PC-9 (cell line): Measurements from ENCODE around the gene MAP2K4.

Experiments used
- EZH2 ChIP-seq: fragments of 200-600 bp; sonication (generic); IDR thresholded peaks from 2 replicates; pipeline ENCODE4 v1.8.0; 2017; ENCODE audit warnings: antibody characterized with exemption, low read depth
- TF ChIP-seq, protein P1 (sequence below): fragments of 200-600 bp; sonication (generic); conservative IDR thresholded peaks from 2 replicates; pipeline ENCODE4 v1.6.1; 2017; ENCODE audit warnings: mixed run types, antibody characterized with exemption, mild to moderate bottlenecking, moderate library complexity

DNA sequence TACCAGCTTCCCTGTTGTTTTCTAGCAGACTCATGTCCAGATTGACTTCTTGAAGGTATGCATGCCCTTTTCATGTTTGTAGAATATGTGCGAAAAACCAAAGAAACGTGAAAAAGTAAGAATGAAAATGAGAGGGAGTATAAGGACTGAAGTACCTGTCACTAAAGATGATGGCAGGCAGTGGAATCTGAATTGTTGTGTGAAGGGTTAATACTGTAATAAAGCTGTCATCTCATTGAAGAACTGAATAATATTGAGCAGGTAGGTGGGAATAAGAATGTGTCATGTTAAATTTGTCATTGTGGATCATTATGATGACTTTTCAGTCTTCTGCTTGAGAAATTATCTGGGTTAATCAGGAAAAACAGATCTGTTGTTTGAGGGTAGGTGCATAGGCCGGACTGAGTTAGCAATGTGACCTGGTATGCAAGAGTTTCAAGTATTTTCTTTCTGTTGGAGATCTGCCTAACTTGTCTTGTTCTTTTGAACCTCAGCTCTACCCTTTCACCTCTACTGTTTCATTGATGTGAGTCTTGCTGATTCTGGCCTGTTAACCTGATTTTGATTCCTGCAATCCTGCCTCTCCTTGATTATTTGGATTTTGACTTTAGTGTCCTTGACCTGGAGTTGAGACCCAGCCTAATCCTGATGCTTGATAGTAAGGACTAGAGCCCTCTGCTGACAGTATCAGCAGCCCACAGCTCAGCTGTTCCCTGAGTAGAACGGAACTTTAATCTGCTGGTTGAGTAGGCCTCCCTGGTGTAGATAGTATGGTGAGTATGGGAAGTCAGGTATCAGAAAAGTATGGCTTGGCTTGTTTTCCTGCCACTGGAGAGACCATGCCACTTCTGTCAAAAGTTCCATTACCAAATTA, 64.6 kb downstream of the MAP2K4 start:
- TF ChIP-seq, protein P1, sequence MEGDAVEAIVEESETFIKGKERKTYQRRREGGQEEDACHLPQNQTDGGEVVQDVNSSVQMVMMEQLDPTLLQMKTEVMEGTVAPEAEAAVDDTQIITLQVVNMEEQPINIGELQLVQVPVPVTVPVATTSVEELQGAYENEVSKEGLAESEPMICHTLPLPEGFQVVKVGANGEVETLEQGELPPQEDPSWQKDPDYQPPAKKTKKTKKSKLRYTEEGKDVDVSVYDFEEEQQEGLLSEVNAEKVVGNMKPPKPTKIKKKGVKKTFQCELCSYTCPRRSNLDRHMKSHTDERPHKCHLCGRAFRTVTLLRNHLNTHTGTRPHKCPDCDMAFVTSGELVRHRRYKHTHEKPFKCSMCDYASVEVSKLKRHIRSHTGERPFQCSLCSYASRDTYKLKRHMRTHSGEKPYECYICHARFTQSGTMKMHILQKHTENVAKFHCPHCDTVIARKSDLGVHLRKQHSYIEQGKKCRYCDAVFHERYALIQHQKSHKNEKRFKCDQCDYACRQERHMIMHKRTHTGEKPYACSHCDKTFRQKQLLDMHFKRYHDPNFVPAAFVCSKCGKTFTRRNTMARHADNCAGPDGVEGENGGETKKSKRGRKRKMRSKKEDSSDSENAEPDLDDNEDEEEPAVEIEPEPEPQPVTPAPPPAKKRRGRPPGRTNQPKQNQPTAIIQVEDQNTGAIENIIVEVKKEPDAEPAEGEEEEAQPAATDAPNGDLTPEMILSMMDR = no peak
- TF ChIP-seq EZH2 = no peak
